ENCODE results near the gene FRK.
"Not testable (repeated sequence)": the region's sequence is repeated elsewhere in the genome, so short reads cannot be mapped to it uniquely, and the experiment has no call there.

The FRK gene

GRCh38 chr6:115928000-115928399 lies 132.7 kb downstream of the FRK start:
- not testable (repeated sequence) for H3K36me3 ChIP-seq (ENCODE audit: control insufficient read depth, insufficient read depth, low read length); H3K4me1 ChIP-seq (ENCODE audit: control insufficient read depth, insufficient read depth, low read length); H3K27ac ChIP-seq (ENCODE audit: insufficient read depth, low read depth, low read length, poor library complexity, severe bottlenecking); H3K9me3 ChIP-seq (ENCODE audit: control insufficient read depth, low read length); H3K27me3 ChIP-seq (ENCODE audit: control insufficient read depth, insufficient read depth, low read length, poor library complexity, severe bottlenecking); H3K4me3 ChIP-seq (ENCODE audit: insufficient read depth, low read depth, low read length)
- 95% methylated on average over 24 of the region's 24 CpGs for WGBS, 2 experiments

GRCh38 chr6:115922971-115923370 lies 137.7 kb downstream of the FRK start:
- Histone ChIP-seq H3K4me3 (ENCODE audit: insufficient read depth, low read depth, low read length) (no peak overlapping the region), H3K27me3 (ENCODE audit: control insufficient read depth, insufficient read depth, low read length, poor library complexity, severe bottlenecking) (no peaks in the 10 kb centered on the region), H3K27ac (ENCODE audit: insufficient read depth, low read depth, low read length, poor library complexity, severe bottlenecking) (no peak overlapping the region), H3K9me3 (ENCODE audit: control insufficient read depth, low read length) (no peaks in the 10 kb centered on the region), H3K36me3 (ENCODE audit: control insufficient read depth, insufficient read depth, low read length) (no peaks in the 10 kb centered on the region), H3K4me1 (ENCODE audit: control insufficient read depth, insufficient read depth, low read length) (no peaks in the 10 kb centered on the region)
- WGBS, 2 experiments, result 82% methylated on average over 1 of the region's 1 CpG; no CpG with 5 or more reads in 1 of the 2 experiments

GRCh38 chr6:115914098-115914497 lies 146.6 kb downstream of the FRK start:
- no peaks in the 10 kb centered on the region for H3K27me3 ChIP-seq (ENCODE audit: control insufficient read depth, insufficient read depth, low read length, poor library complexity, severe bottlenecking)
- no peaks in the 10 kb centered on the region for H3K9me3 ChIP-seq (ENCODE audit: control insufficient read depth, low read length)
- H3K4me1 ChIP-seq (ENCODE audit: control insufficient read depth, insufficient read depth, low read length), result no peaks in the 10 kb centered on the region
- H3K36me3 ChIP-seq (ENCODE audit: control insufficient read depth, insufficient read depth, low read length), result no peaks in the 10 kb centered on the region
- H3K27ac ChIP-seq (ENCODE audit: insufficient read depth, low read depth, low read length, poor library complexity, severe bottlenecking), result no peak overlapping the region
- no peak overlapping the region for H3K4me3 ChIP-seq (ENCODE audit: insufficient read depth, low read depth, low read length)
- WGBS, 2 experiments, result 66 to 71% methylated on average over 2 of the region's 2 CpGs

GRCh38 chr6:115909923-115910546 lies 150.7 kb downstream of the FRK start:
- 72 to 75% methylated on average over 9 of the region's 9 CpGs for WGBS, 2 experiments
- no peaks in the 10 kb centered on the region for H3K36me3 ChIP-seq (ENCODE audit: control insufficient read depth, insufficient read depth, low read length)
- no peak overlapping the region for H3K27ac ChIP-seq (ENCODE audit: insufficient read depth, low read depth, low read length, poor library complexity, severe bottlenecking)
- H3K27me3 ChIP-seq (ENCODE audit: control insufficient read depth, insufficient read depth, low read length, poor library complexity, severe bottlenecking), result no peaks in the 10 kb centered on the region
- H3K9me3 ChIP-seq (ENCODE audit: control insufficient read depth, low read length), result no peaks in the 10 kb centered on the region
- no peaks in the 10 kb centered on the region for H3K4me1 ChIP-seq (ENCODE audit: control insufficient read depth, insufficient read depth, low read length)
- H3K4me3 ChIP-seq (ENCODE audit: insufficient read depth, low read depth, low read length), result no peak overlapping the region

GRCh38 chr6:115908906-115909559 lies 151.7 kb downstream of the FRK start:
- no peak overlapping the region for H3K27ac ChIP-seq (ENCODE audit: insufficient read depth, low read depth, low read length, poor library complexity, severe bottlenecking)
- H3K4me3 ChIP-seq (ENCODE audit: insufficient read depth, low read depth, low read length), result no peak overlapping the region
- no peaks in the 10 kb centered on the region for H3K27me3 ChIP-seq (ENCODE audit: control insufficient read depth, insufficient read depth, low read length, poor library complexity, severe bottlenecking)
- 100% methylated on average over 2 to 4 of the region's 5 CpGs for WGBS, 2 experiments
- H3K9me3 ChIP-seq (ENCODE audit: control insufficient read depth, low read length), result no peaks in the 10 kb centered on the region
- no peaks in the 10 kb centered on the region for H3K4me1 ChIP-seq (ENCODE audit: control insufficient read depth, insufficient read depth, low read length)
- H3K36me3 ChIP-seq (ENCODE audit: control insufficient read depth, insufficient read depth, low read length), result no peaks in the 10 kb centered on the region

GRCh38 chr6:115905471-115905870 lies 155.2 kb downstream of the FRK start:
- no peaks in the 10 kb centered on the region for H3K36me3 ChIP-seq (ENCODE audit: control insufficient read depth, insufficient read depth, low read length)
- no peak overlapping the region for H3K27ac ChIP-seq (ENCODE audit: insufficient read depth, low read depth, low read length, poor library complexity, severe bottlenecking)
- 68 to 73% methylated on average over 5 of the region's 5 CpGs for WGBS, 2 experiments
- H3K4me3 ChIP-seq (ENCODE audit: insufficient read depth, low read depth, low read length), result no peak overlapping the region
- no peaks in the 10 kb centered on the region for H3K4me1 ChIP-seq (ENCODE audit: control insufficient read depth, insufficient read depth, low read length)
- no peaks in the 10 kb centered on the region for H3K9me3 ChIP-seq (ENCODE audit: control insufficient read depth, low read length)
- no peaks in the 10 kb centered on the region for H3K27me3 ChIP-seq (ENCODE audit: control insufficient read depth, insufficient read depth, low read length, poor library complexity, severe bottlenecking)

GRCh38 chr6:115902436-115902835 lies 158.3 kb downstream of the FRK start:
- Histone ChIP-seq H3K27me3 (ENCODE audit: control insufficient read depth, insufficient read depth, low read length, poor library complexity, severe bottlenecking) (no peaks in the 10 kb centered on the region), H3K4me3 (ENCODE audit: insufficient read depth, low read depth, low read length) (no peak overlapping the region), H3K36me3 (ENCODE audit: control insufficient read depth, insufficient read depth, low read length) (no peaks in the 10 kb centered on the region), H3K27ac (ENCODE audit: insufficient read depth, low read depth, low read length, poor library complexity, severe bottlenecking) (no peak overlapping the region), H3K9me3 (ENCODE audit: control insufficient read depth, low read length) (no peaks in the 10 kb centered on the region), H3K4me1 (ENCODE audit: control insufficient read depth, insufficient read depth, low read length) (no peaks in the 10 kb centered on the region)
- WGBS, 2 experiments, result 90 to 96% methylated on average over 2 of the region's 2 CpGs

- Histone ChIP-seq H3K27ac (ENCODE audit: insufficient read depth, low read depth, low read length, poor library complexity, severe bottlenecking) (no peak overlapping the region), H3K4me3 (ENCODE audit: insufficient read depth, low read depth, low read length) (no peak overlapping the region), H3K4me1 (ENCODE audit: control insufficient read depth, insufficient read depth, low read length) (no peaks in the 10 kb centered on the region), H3K36me3 (ENCODE audit: control insufficient read depth, insufficient read depth, low read length) (no peaks in the 10 kb centered on the region), H3K27me3 (ENCODE audit: control insufficient read depth, insufficient read depth, low read length, poor library complexity, severe bottlenecking) (no peaks in the 10 kb centered on the region), H3K9me3 (ENCODE audit: control insufficient read depth, low read length) (no peaks in the 10 kb centered on the region)
- 82 to 85% methylated on average over 3 of the region's 3 CpGs for WGBS, 2 experiments
Observed at GRCh38 chr6:115901896-115902295, 158.8 kb downstream of the FRK start.

GRCh38 chr6:115899730-115900282 lies 160.9 kb downstream of the FRK start:
- H3K36me3 ChIP-seq (ENCODE audit: control insufficient read depth, insufficient read depth, low read length), result no peaks in the 10 kb centered on the region
- no peaks in the 10 kb centered on the region for H3K27me3 ChIP-seq (ENCODE audit: control insufficient read depth, insufficient read depth, low read length, poor library complexity, severe bottlenecking)
- 91% methylated on average over 4 of the region's 4 CpGs for WGBS, 2 experiments
- H3K4me1 ChIP-seq (ENCODE audit: control insufficient read depth, insufficient read depth, low read length), result no peaks in the 10 kb centered on the region
- H3K27ac ChIP-seq (ENCODE audit: insufficient read depth, low read depth, low read length, poor library complexity, severe bottlenecking), result no peak overlapping the region
- H3K4me3 ChIP-seq (ENCODE audit: insufficient read depth, low read depth, low read length), result no peak overlapping the region
- H3K9me3 ChIP-seq (ENCODE audit: control insufficient read depth, low read length), result no peaks in the 10 kb centered on the region

GRCh38 chr6:115898246-115898645 lies 162.4 kb downstream of the FRK start:
- Histone ChIP-seq H3K9me3 (ENCODE audit: control insufficient read depth, low read length) (no peaks in the 10 kb centered on the region), H3K4me3 (ENCODE audit: insufficient read depth, low read depth, low read length) (no peak overlapping the region), H3K27me3 (ENCODE audit: control insufficient read depth, insufficient read depth, low read length, poor library complexity, severe bottlenecking) (no peaks in the 10 kb centered on the region), H3K4me1 (ENCODE audit: control insufficient read depth, insufficient read depth, low read length) (no peaks in the 10 kb centered on the region), H3K36me3 (ENCODE audit: control insufficient read depth, insufficient read depth, low read length) (no peaks in the 10 kb centered on the region), H3K27ac (ENCODE audit: insufficient read depth, low read depth, low read length, poor library complexity, severe bottlenecking) (no peak overlapping the region)
- 83% methylated on average over 1 of the region's 1 CpG; no CpG with 5 or more reads in 1 of the 2 experiments for WGBS, 2 experiments

Data from ectodermal cell (in vitro differentiated cells).